Measurements from ENCODE around the gene AFF3.
"Not testable (repeated sequence)": the region's sequence is repeated elsewhere in the genome, so short reads cannot be mapped to it uniquely, and the experiment has no call there.

AFF3 gene

GRCh38 chr2:100143286-100143685 lies 896 bp upstream of the AFF3 start:
- no peak for DNase-seq

GRCh38 chr2:100141906-100142305 lies 484 bp downstream of the AFF3 start:
- DNase-seq = peak; percentile 6

GRCh38 chr2:100140582-100140981 lies 1.8 kb downstream of the AFF3 start:
- no peak for DNase-seq

- peak; percentile 20 for DNase-seq
Observed at GRCh38 chr2:100137866-100138570, 4.4 kb downstream of the AFF3 start.

- DNase-seq = no peak
Observed at GRCh38 chr2:100137318-100137717, 5.1 kb downstream of the AFF3 start.

- peak; percentile 75 for DNase-seq
Observed at GRCh38 chr2:100136310-100136709, 6.1 kb downstream of the AFF3 start.

GRCh38 chr2:100135415-100135814 lies 7.0 kb downstream of the AFF3 start:
- DNase-seq = no peak

GRCh38 chr2:100130595-100131391 lies 11.6 kb downstream of the AFF3 start:
- DNase-seq = peak; percentile 52

- DNase-seq = no peak
Observed at GRCh38 chr2:100126897-100127401, 15.4 kb downstream of the AFF3 start.

- no peak for DNase-seq
Observed at GRCh38 chr2:100126201-100126600, 16.2 kb downstream of the AFF3 start.

- DNase-seq = no peak
Observed at GRCh38 chr2:100125626-100126025, 16.8 kb downstream of the AFF3 start.

GRCh38 chr2:100124761-100125160 lies 17.6 kb downstream of the AFF3 start:
- no peak for DNase-seq

GRCh38 chr2:100121124-100121718 lies 21.2 kb downstream of the AFF3 start:
- DNase-seq = no peak

- no peak for DNase-seq
Observed at GRCh38 chr2:100119235-100119634, 23.2 kb downstream of the AFF3 start.

- no peak for DNase-seq
Observed at GRCh38 chr2:100113990-100114433, 28.4 kb downstream of the AFF3 start.

- DNase-seq = no peak
Observed at GRCh38 chr2:100110614-100111000, 31.8 kb downstream of the AFF3 start.

- DNase-seq = no peak
Observed at GRCh38 chr2:100109986-100110613, 32.3 kb downstream of the AFF3 start.

GRCh38 chr2:100108648-100109020 lies 33.8 kb downstream of the AFF3 start:
- DNase-seq = not testable (repeated sequence)

GRCh38 chr2:100107906-100108647 lies 34.3 kb downstream of the AFF3 start:
- DNase-seq = no peak

GRCh38 chr2:100107440-100107839 lies 35.0 kb downstream of the AFF3 start:
- no peak for DNase-seq

GRCh38 chr2:100106460-100106859 lies 35.9 kb downstream of the AFF3 start:
- DNase-seq = no peak

GRCh38 chr2:100105678-100106054 lies 36.7 kb downstream of the AFF3 start:
- no peak for DNase-seq

All from activated CD4-positive, alpha-beta T cell treated with anti-CD3 and anti-CD28 coated beads, Interleukin-10, Interleukin-2, amounts not matched to agents 100 ng/mL and 50 ng/mL, durations not matched to agents 16 hours and 8 hours (primary cell).